HCT116 (cell line): ENCODE data around the gene DOCK2.

Experiments
- ATF3 ChIP-seq: IDR thresholded peaks from 2 replicates; pipeline ENCODE4 v1.6.1; 2012
- EZH2 ChIP-seq: fragments of 200-600 bp; sonication (generic); IDR thresholded peaks from 2 replicates; pipeline ENCODE4 v1.6.1; 2017; ENCODE audit warnings: antibody characterized with exemption, mixed run types
- JUND ChIP-seq: IDR thresholded peaks from 2 replicates; pipeline ENCODE4 v1.6.1; 2012
- REST ChIP-seq: IDR thresholded peaks from 2 replicates; pipeline ENCODE4 v1.6.1; 2012; ENCODE audit warnings: low read depth
- ZFX ChIP-seq: fragments of 450-650 bp; IDR thresholded peaks from 2 replicates; pipeline ENCODE4 v1.6.1; 2017
- TF ChIP-seq, protein P1 (sequence below), 3 experiments: fragments of 200-600 bp in 1 of 3; sonication (generic) in 1 of 3; IDR thresholded peaks in 2 of 3; conservative IDR thresholded peaks in 1 of 3; 2 replicates each; pipeline ENCODE4 v1.5.1; 2012 to 2017; ENCODE audit warnings: low read depth in 2 of 3, low read length in 2 of 3, antibody characterized with exemption in 1 of 3, borderline replicate concordance in 1 of 3, control low read depth in 1 of 3, mild to moderate bottlenecking in 1 of 3, mixed read lengths in 1 of 3, mixed run types in 1 of 3, moderate library complexity in 1 of 3; ENCODE audit not compliant: insufficient read depth in 1 of 3

- TF ChIP-seq ATF3 (no peak), EZH2 (no peak), REST (no peak), ZFX (no peak), JUND (no peak)
- TF ChIP-seq, protein P1, sequence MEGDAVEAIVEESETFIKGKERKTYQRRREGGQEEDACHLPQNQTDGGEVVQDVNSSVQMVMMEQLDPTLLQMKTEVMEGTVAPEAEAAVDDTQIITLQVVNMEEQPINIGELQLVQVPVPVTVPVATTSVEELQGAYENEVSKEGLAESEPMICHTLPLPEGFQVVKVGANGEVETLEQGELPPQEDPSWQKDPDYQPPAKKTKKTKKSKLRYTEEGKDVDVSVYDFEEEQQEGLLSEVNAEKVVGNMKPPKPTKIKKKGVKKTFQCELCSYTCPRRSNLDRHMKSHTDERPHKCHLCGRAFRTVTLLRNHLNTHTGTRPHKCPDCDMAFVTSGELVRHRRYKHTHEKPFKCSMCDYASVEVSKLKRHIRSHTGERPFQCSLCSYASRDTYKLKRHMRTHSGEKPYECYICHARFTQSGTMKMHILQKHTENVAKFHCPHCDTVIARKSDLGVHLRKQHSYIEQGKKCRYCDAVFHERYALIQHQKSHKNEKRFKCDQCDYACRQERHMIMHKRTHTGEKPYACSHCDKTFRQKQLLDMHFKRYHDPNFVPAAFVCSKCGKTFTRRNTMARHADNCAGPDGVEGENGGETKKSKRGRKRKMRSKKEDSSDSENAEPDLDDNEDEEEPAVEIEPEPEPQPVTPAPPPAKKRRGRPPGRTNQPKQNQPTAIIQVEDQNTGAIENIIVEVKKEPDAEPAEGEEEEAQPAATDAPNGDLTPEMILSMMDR (IDR thresholded peaks at IDR 0.05 in 2 of 3, conservative IDR thresholded peaks at IDR 0.05 in 1 of 3; ENCODE audit: borderline replicate concordance in 1 of 3, insufficient read depth in 1 of 3, low read depth in 2 of 3, low read length in 2 of 3), result no peak
These were observed 489.6 kb downstream of the DOCK2 start for GRCh38 chr5:170126626-170127025.
